PC-9 (cell line): ENCODE data around the gene ZNF385B.

Experiments used
- EZH2 ChIP-seq: fragments of 200-600 bp; sonication (generic); IDR thresholded peaks from 2 replicates; pipeline ENCODE4 v1.8.0; 2017; ENCODE audit warnings: antibody characterized with exemption, low read depth
- TF ChIP-seq, protein P1 (sequence below): fragments of 200-600 bp; sonication (generic); conservative IDR thresholded peaks from 2 replicates; pipeline ENCODE4 v1.6.1; 2017; ENCODE audit warnings: mixed run types, antibody characterized with exemption, mild to moderate bottlenecking, moderate library complexity

DNA sequence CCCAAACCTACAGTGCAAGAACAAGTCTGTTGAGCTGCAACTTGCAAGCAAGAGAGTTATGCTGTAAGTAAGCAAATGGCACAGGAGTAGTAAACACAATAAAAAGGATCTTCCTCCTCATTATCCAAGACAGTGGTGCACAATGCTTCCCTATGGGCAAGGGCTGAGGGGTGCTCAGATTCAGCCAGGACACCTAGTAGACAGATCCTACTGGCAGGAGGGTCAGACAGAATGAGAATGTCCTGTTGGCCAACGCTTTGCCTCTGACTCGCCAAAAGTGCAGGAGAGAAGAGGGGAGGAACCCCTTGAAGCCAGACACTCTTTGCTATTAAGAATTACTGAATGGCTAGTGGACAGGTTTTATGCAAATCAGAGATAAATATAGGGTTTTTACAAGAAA lies 316.4 kb downstream of the ZNF385B start:
- TF ChIP-seq, protein P1, sequence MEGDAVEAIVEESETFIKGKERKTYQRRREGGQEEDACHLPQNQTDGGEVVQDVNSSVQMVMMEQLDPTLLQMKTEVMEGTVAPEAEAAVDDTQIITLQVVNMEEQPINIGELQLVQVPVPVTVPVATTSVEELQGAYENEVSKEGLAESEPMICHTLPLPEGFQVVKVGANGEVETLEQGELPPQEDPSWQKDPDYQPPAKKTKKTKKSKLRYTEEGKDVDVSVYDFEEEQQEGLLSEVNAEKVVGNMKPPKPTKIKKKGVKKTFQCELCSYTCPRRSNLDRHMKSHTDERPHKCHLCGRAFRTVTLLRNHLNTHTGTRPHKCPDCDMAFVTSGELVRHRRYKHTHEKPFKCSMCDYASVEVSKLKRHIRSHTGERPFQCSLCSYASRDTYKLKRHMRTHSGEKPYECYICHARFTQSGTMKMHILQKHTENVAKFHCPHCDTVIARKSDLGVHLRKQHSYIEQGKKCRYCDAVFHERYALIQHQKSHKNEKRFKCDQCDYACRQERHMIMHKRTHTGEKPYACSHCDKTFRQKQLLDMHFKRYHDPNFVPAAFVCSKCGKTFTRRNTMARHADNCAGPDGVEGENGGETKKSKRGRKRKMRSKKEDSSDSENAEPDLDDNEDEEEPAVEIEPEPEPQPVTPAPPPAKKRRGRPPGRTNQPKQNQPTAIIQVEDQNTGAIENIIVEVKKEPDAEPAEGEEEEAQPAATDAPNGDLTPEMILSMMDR: no peak
- no peak for TF ChIP-seq EZH2
